Stimulated activated naive CD8-positive, alpha-beta T cell treated with anti-CD3 and anti-CD28 coated beads, Interleukin-15, Interleukin-2, amounts not matched to agents 100 ng/mL and 50 ng/mL, for 24 hours (primary cell): ENCODE results near the gene CDC20B.
A peak's percentile ranks its signal among the peaks of the same experiment; 100 is the strongest.

Source experiments
- H3K27ac Mint-ChIP-seq: one replicate; pipeline ENCODE4 v1.8.0; 2021; ENCODE audit warnings: mild to moderate bottlenecking, mixed read lengths
- H3K27me3 Mint-ChIP-seq: one replicate; pipeline ENCODE4 v1.8.0; 2021; ENCODE audit warnings: mixed read lengths
- H3K36me3 Mint-ChIP-seq: one replicate; pipeline ENCODE4 v1.8.0; 2021; ENCODE audit warnings: low read depth, mixed read lengths
- H3K4me1 Mint-ChIP-seq: one replicate; pipeline ENCODE4 v1.8.0; 2021; ENCODE audit warnings: low read depth, mixed read lengths
- H3K4me3 Mint-ChIP-seq: one replicate; pipeline ENCODE4 v1.8.0; 2021; ENCODE audit warnings: mild to moderate bottlenecking, mixed read lengths
- H3K9me3 Mint-ChIP-seq: one replicate; pipeline ENCODE4 v1.8.0; 2021; ENCODE audit warnings: mixed read lengths

CDC20B gene, protein sequence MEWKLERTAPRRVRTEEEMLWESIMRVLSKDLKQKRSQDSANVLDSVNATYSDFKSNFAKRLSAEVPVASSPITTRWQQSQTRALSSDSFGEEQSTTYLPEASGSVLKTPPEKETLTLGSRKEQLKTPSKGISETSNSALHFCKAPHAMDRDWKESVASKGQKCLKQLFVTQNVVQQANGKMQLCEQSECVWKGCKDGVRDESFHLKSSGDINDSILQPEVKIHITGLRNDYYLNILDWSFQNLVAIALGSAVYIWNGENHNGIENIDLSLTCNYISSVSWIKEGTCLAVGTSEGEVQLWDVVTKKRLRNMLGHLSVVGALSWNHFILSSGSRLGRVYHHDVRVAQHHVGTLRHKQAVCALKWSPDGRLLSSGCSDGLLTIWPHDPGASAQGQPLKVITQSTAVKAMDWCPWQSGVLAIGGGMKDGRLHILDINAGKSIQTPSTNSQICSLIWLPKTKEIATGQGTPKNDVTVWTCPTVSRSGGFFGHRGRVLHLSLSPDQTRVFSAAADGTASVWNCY

DNA sequence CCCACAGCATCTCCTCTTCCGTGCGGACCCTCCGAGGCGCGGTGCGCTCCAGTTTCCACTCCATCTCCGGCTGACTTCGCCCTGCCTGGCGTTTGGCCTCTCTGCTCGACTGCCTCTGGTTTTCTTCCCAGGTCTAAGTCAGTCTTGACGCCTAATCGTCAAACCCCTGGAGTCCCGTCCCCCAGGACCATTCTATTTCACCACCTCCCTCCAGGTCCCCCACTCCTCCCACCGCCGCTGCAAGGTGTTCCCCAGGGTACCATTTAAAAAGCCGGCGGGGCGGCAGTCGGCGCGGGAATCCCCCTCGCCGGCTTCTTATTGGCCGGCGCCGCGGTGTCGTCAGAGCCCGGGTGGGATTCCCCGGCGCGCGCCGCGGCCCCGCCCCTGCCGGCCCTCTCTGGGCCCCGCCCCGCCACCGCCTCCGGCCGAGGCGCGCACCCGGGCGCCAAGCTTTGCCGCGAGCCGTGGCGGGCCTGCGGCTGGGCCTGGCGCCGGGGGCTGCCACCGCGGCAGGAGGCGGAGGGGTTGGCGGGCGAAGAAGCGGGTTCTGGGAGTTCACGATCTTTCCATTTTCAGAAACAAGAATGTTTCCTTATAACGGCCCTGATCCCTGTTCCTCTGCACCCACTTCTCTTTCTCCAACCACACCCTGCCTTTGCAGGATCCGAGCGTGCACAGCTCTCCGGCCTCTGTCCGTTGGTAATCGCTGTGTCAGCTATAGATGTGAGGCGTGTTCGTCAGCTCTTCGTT, at the start of gene CDC20B:
TSS of gene CDC20B (minus strand) at position 241 of the 750 bp plus-strand sequence. CDS start at position 64, 177 bp downstream.
- Mint-ChIP-seq H3K36me3 (no peaks in the 10 kb centered on the region), H3K27me3 (peaks cover 73% of the 10 kb centered on the region), H3K4me3 (peak within 1 kb of the TSS; percentile 86), H3K9me3 (no peaks in the 10 kb centered on the region), H3K27ac (no peak within 1 kb of the TSS), H3K4me1 (peaks cover 52% of the 10 kb centered on the region)

- Mint-ChIP-seq H3K27ac (no peak overlapping the region), H3K4me3 (peak overlapping the region; percentile 28), H3K27me3 (peaks cover 86% of the 10 kb centered on the region), H3K4me1 (peaks cover 23% of the 10 kb centered on the region), H3K36me3 (no peaks in the 10 kb centered on the region), H3K9me3 (no peaks in the 10 kb centered on the region)
These were observed 49.4 kb upstream of the CDC20B start for GRCh38 chr5:55222092-55222984.

DNA sequence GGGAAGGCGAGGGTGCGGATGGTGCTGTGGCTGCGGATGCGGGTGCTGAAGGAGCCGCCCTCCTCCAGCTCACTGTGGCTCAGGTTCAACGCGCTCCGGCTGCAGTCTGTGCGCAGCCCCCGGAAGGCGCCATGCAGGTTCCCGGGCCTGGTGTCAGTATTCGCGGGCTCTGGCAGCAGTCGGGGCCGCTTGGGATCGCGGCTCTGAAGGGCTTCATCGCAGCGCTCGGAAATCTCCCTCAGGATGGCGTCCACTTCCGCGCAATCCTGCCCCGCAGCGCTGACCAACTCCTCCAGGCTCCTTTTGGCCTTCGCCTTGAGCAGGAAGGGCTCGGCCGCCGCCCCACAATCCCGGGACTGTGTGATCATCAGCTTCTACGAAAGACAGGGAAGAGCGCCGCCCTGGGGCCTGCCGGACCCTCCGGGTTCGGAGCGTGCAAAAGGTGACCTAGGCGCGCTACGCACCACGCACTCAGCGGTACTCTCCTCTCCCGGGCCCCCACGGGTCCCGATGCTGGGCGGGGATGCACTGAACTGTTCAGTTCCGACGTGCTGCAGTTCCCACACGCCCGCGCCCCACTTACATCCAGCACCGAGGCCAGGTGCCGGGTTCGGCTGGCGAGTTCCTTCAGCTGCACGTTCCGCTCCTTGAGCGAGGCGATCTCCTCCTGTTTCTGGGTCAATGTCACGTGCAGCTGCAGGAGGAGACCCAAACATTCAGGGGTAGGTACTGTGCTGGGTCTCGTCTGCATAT, 47.6 kb upstream of the CDC20B start:
- no peaks in the 10 kb centered on the region for H3K9me3 Mint-ChIP-seq
- peaks cover 84% of the 10 kb centered on the region for H3K27me3 Mint-ChIP-seq
- peak overlapping the region; percentile 69 for H3K4me3 Mint-ChIP-seq
- peaks cover 23% of the 10 kb centered on the region for H3K4me1 Mint-ChIP-seq
- H3K36me3 Mint-ChIP-seq: no peaks in the 10 kb centered on the region
- no peak overlapping the region for H3K27ac Mint-ChIP-seq

- H3K4me3 Mint-ChIP-seq: no peak overlapping the region
- H3K9me3 Mint-ChIP-seq: no peaks in the 10 kb centered on the region
These were observed 46.8 kb upstream of the CDC20B start for GRCh38 chr5:55219770-55220169.

DNA sequence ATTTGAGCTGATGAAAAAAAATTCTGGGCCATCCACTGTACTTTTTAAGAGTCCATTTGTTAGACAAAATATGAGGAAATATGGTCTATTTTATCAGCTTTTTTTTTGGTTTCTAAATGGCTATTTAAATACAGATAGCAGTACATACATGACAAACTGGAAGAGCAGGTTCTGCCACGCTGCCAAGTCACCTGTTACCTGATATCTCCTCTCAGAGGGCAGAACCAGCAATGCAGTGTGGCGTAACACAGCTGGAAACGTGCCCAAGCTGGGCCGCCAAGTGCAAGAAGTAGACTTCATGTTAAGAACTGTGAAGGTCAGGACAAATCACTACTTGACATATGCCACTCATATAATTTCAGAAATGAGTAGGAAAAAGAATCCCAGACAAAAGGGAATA, 46.0 kb upstream of the CDC20B start:
- Mint-ChIP-seq H3K27me3 (peaks cover 68% of the 10 kb centered on the region), H3K4me3 (no peak overlapping the region), H3K36me3 (no peaks in the 10 kb centered on the region), H3K4me1 (peaks cover 23% of the 10 kb centered on the region), H3K9me3 (no peaks in the 10 kb centered on the region), H3K27ac (no peak overlapping the region)

More at GRCh38 chr5:55219770-55220169, 46.8 kb upstream of the CDC20B start:
- H3K27me3 Mint-ChIP-seq: peaks cover 76% of the 10 kb centered on the region
- H3K27ac Mint-ChIP-seq: no peak overlapping the region
- H3K4me1 Mint-ChIP-seq: peaks cover 23% of the 10 kb centered on the region
- no peaks in the 10 kb centered on the region for H3K36me3 Mint-ChIP-seq

GRCh38 chr5:55211184-55211874, 38.4 kb upstream of the CDC20B start:
- Mint-ChIP-seq H3K27ac (no peak overlapping the region), H3K9me3 (no peaks in the 10 kb centered on the region), H3K4me3 (no peak overlapping the region), H3K36me3 (no peaks in the 10 kb centered on the region), H3K4me1 (no peaks in the 10 kb centered on the region), H3K27me3 (peaks cover 29% of the 10 kb centered on the region)

DNA sequence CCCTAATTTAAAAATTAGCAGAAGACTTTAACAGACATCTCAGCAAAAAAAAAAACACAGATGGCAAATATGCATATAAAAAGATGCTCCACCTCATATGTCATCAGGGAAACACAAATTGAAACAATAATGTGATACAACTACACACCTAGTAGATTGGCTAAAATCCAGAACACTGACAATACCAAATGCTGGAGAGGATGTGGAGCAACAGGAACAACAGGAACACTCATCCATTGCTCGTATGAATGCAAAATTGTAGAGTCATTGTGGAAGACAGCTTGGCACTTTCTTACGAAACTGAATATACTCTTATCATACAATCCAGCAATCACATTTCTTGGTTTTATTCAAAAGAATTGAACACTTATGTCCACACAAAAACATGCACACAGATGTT, 32.0 kb upstream of the CDC20B start:
- no peaks in the 10 kb centered on the region for H3K36me3 Mint-ChIP-seq
- H3K27me3 Mint-ChIP-seq: peaks cover 65% of the 10 kb centered on the region
- H3K27ac Mint-ChIP-seq: no peak overlapping the region
- H3K9me3 Mint-ChIP-seq: no peaks in the 10 kb centered on the region
- no peaks in the 10 kb centered on the region for H3K4me1 Mint-ChIP-seq
- H3K4me3 Mint-ChIP-seq: no peak overlapping the region

GRCh38 chr5:55191165-55191564, 18.2 kb upstream of the CDC20B start:
- H3K27ac Mint-ChIP-seq: no peak overlapping the region
- no peak overlapping the region for H3K4me3 Mint-ChIP-seq
- no peaks in the 10 kb centered on the region for H3K4me1 Mint-ChIP-seq
- H3K27me3 Mint-ChIP-seq: peaks cover 66% of the 10 kb centered on the region
- no peaks in the 10 kb centered on the region for H3K9me3 Mint-ChIP-seq
- H3K36me3 Mint-ChIP-seq: no peaks in the 10 kb centered on the region

GRCh38 chr5:55188656-55189540, 15.9 kb upstream of the CDC20B start:
- Mint-ChIP-seq H3K9me3 (no peaks in the 10 kb centered on the region), H3K4me1 (no peaks in the 10 kb centered on the region), H3K27ac (no peak overlapping the region), H3K27me3 (peaks cover 64% of the 10 kb centered on the region), H3K36me3 (no peaks in the 10 kb centered on the region), H3K4me3 (no peak overlapping the region)

GRCh38 chr5:55187370-55187769, 14.4 kb upstream of the CDC20B start:
- Mint-ChIP-seq H3K27ac (no peak overlapping the region), H3K4me3 (no peak overlapping the region), H3K4me1 (no peaks in the 10 kb centered on the region), H3K27me3 (peaks cover 60% of the 10 kb centered on the region), H3K9me3 (no peaks in the 10 kb centered on the region), H3K36me3 (no peaks in the 10 kb centered on the region)

DNA sequence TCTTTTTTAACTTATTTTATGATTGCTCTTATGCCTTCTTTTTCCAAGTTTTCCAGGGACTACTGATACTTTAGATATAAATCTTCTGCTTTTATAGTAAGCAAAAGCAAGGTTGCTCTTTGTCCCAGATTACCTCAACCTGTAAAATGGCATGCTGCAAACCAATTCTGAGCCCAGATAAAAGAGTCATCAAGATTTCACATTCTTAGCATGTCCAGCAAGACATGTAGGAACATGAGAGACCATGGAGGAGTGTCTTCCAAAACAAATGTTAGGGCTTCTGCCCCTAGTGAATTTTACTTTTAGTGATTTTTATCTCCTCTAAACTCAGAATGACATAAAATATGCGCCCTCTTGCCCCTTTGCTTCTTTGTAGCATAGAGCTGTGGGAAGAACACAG, 7.0 kb upstream of the CDC20B start:
- Mint-ChIP-seq H3K27me3 (peaks cover 79% of the 10 kb centered on the region), H3K27ac (no peak overlapping the region), H3K4me3 (no peak overlapping the region), H3K36me3 (no peaks in the 10 kb centered on the region), H3K9me3 (no peaks in the 10 kb centered on the region), H3K4me1 (peaks cover 20% of the 10 kb centered on the region)

GRCh38 chr5:55177078-55177477, 4.1 kb upstream of the CDC20B start:
- no peaks in the 10 kb centered on the region for H3K9me3 Mint-ChIP-seq
- peak overlapping the region; percentile 65 for H3K4me3 Mint-ChIP-seq
- peaks cover 46% of the 10 kb centered on the region for H3K4me1 Mint-ChIP-seq
- no peak overlapping the region for H3K27ac Mint-ChIP-seq
- H3K36me3 Mint-ChIP-seq: no peaks in the 10 kb centered on the region
- peaks cover 87% of the 10 kb centered on the region for H3K27me3 Mint-ChIP-seq
